ENCODE data around the gene HRH2. TPM values are rescaled to one million over a fixed set of nuclear protein-coding genes. Genes with fewer than 3 reads are reported as not detected.

Gene HRH2
- total RNA-seq, 1 experiment from 2014 or later, result 3.3 TPM

DNA sequence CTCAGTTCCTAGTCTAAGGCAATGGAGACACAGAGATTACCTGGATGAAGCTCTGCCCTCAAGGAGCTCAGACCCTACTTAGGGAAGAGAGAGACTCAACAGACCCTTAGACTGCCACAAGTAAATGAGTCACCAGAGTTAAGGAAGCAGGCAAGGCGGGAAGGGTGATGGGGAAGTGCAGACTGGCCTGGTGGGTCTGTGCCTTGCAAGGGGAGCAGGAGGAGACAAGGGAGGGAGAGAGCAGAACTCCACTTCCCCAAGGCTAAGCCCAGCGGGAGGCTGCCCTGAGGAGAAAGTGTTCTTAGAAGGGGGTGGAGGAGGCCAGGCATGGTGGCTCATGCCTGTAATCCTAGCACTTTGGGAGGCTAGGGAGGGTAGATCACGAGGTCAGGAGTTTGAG is 83.7 kb downstream of the HRH2 start:
- no peak overlapping the region for H3K14ac ChIP-seq (ENCODE audit: insufficient read depth, low read length)
- no peak overlapping the region for H2BK120ac ChIP-seq (ENCODE audit: low read depth, low read length, poor library complexity, severe bottlenecking)
- no peaks in the 10 kb centered on the region for H3K36me3 Mint-ChIP-seq (ENCODE audit: insufficient read depth in 1 of 3, low read depth in 3 of 3)
- H3K9me3 ChIP-seq (ENCODE audit: control insufficient read depth, low read depth, low read length), result no peaks in the 10 kb centered on the region
- no peaks in the 10 kb centered on the region for H3K79me1 ChIP-seq (ENCODE audit: insufficient read depth, low read depth, low read length, poor library complexity, severe bottlenecking)
- H3K18ac ChIP-seq (ENCODE audit: insufficient read length, low read depth, low read length), result no peak overlapping the region
- H3K23ac ChIP-seq (ENCODE audit: insufficient read length, low read depth, low read length), result no peak overlapping the region
- H3K4me1 Mint-ChIP-seq, result peaks cover 4 to 6% of the 10 kb centered on the region in 2 experiments
- H2AK5ac ChIP-seq (ENCODE audit: insufficient read length, low read length), result no peak overlapping the region
- no peak overlapping the region for H2BK20ac ChIP-seq (ENCODE audit: low read depth, low read length, poor library complexity, severe bottlenecking)
- no peak overlapping the region for H2BK5ac ChIP-seq (ENCODE audit: insufficient read length, low read length)
- no peak overlapping the region for H2BK15ac ChIP-seq (ENCODE audit: low read depth, low read length)
- H3K9ac ChIP-seq (ENCODE audit: extremely low read depth, insufficient read length, low read length), result no peak overlapping the region
- no peak overlapping the region for H3T11ph ChIP-seq (ENCODE audit: low read length)
- H4K20me1 ChIP-seq (ENCODE audit: control insufficient read depth, insufficient read depth, insufficient read length), result no peaks in the 10 kb centered on the region
- TF ChIP-seq, protein P1, sequence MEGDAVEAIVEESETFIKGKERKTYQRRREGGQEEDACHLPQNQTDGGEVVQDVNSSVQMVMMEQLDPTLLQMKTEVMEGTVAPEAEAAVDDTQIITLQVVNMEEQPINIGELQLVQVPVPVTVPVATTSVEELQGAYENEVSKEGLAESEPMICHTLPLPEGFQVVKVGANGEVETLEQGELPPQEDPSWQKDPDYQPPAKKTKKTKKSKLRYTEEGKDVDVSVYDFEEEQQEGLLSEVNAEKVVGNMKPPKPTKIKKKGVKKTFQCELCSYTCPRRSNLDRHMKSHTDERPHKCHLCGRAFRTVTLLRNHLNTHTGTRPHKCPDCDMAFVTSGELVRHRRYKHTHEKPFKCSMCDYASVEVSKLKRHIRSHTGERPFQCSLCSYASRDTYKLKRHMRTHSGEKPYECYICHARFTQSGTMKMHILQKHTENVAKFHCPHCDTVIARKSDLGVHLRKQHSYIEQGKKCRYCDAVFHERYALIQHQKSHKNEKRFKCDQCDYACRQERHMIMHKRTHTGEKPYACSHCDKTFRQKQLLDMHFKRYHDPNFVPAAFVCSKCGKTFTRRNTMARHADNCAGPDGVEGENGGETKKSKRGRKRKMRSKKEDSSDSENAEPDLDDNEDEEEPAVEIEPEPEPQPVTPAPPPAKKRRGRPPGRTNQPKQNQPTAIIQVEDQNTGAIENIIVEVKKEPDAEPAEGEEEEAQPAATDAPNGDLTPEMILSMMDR (conservative IDR thresholded peaks at IDR 0.05), result no peak
- H3K4me3 Mint-ChIP-seq, result no peak overlapping the region
- no CpG with 5 or more reads among the region's 3 CpGs for WGBS (ENCODE audit: extremely low coverage, insufficient read length, low lambda C conversion rate)
- no peaks in the 10 kb centered on the region for H3K27me3 ChIP-seq (ENCODE audit: insufficient read depth, low read length)
- H3K79me2 ChIP-seq (ENCODE audit: insufficient read depth, low read length), result no peaks in the 10 kb centered on the region
- no peak for DNase-seq
- peaks cover 41% of the 10 kb centered on the region for H3K27me3 Mint-ChIP-seq (ENCODE audit: low read depth)
- no peak overlapping the region for H3K56ac ChIP-seq (ENCODE audit: insufficient read length, low read depth, low read length)
- H3K4ac ChIP-seq (ENCODE audit: low read depth, low read length), result no peak overlapping the region
- H4K8ac ChIP-seq (replicated peaks; ENCODE audit: insufficient read length, low read depth, low read length), result no peak overlapping the region
- no peak overlapping the region for H2BK12ac ChIP-seq (ENCODE audit: insufficient read length, low read depth, low read length)
- no peak overlapping the region for H3K4me2 ChIP-seq (ENCODE audit: insufficient read depth, insufficient read length, low read length)
- H3K27ac ChIP-seq (ENCODE audit: insufficient read length, low read depth, low read length), result no peak overlapping the region
- H3K9me3 Mint-ChIP-seq, result no peaks in the 10 kb centered on the region
- H3K27ac Mint-ChIP-seq, result no peak overlapping the region
- H4K5ac ChIP-seq (ENCODE audit: insufficient read length, low read depth, low read length), result no peak overlapping the region
- no peak overlapping the region for H2AFZ ChIP-seq (ENCODE audit: low read length)
- no peaks in the 10 kb centered on the region for H3K23me2 ChIP-seq (ENCODE audit: insufficient read length, low read depth, low read length, poor library complexity, severe bottlenecking)
- H4K91ac ChIP-seq (ENCODE audit: insufficient read length, low read depth, low read length), result no peak overlapping the region
- no peaks in the 10 kb centered on the region for H3K4me1 ChIP-seq (ENCODE audit: insufficient read depth, low read length)
